HG03469 (cell line): ENCODE data around the gene SLC35C1.
A peak's percentile ranks its signal among the peaks of the same experiment; 100 is the strongest.

Experiments used
- ATAC-seq: cut with Tn5 transposase; IDR thresholded peaks from one replicate; pipeline ENCODE4 v1.9.1; 2021; ENCODE audit warnings: mild to moderate bottlenecking, moderate library complexity, moderate number of reproducible peaks; ENCODE audit not compliant: unreplicated experiment

The SLC35C1 gene

GRCh38 chr11:45843158-45843924 lies 38.4 kb downstream of the SLC35C1 start:
- ATAC-seq, result no peak

GRCh38 chr11:45844822-45845578 lies 40.1 kb downstream of the SLC35C1 start:
- no peak for ATAC-seq

GRCh38 chr11:45846174-45846675 lies 41.3 kb downstream of the SLC35C1 start:
- ATAC-seq, result no peak

- peak; percentile 77 for ATAC-seq
Measured at GRCh38 chr11:45846974-45847910, 42.3 kb downstream of the SLC35C1 start, which contains the start of gene CRY2. TSS of gene CRY2 (plus strand) at chr11:45847475. CDS start at chr11:45847491, 16 bp downstream.

- no peak for ATAC-seq
Measured at GRCh38 chr11:45847911-45848316, 43.0 kb downstream of the SLC35C1 start.

GRCh38 chr11:45848654-45849081 lies 43.7 kb downstream of the SLC35C1 start:
- ATAC-seq, result no peak

GRCh38 chr11:45850446-45850845 lies 45.5 kb downstream of the SLC35C1 start:
- ATAC-seq, result no peak

- no peak for ATAC-seq
Measured at GRCh38 chr11:45851228-45851627, 46.3 kb downstream of the SLC35C1 start.

GRCh38 chr11:45852018-45852711 lies 47.2 kb downstream of the SLC35C1 start:
- no peak for ATAC-seq

- ATAC-seq, result no peak
Measured at GRCh38 chr11:45852712-45853101, 47.8 kb downstream of the SLC35C1 start.

GRCh38 chr11:45853332-45854219 lies 48.6 kb downstream of the SLC35C1 start:
- no peak for ATAC-seq

GRCh38 chr11:45855308-45855707 lies 50.4 kb downstream of the SLC35C1 start:
- no peak for ATAC-seq

GRCh38 chr11:45856044-45856468 lies 51.1 kb downstream of the SLC35C1 start:
- ATAC-seq, result no peak

- ATAC-seq, result no peak
Measured at GRCh38 chr11:45857961-45858474, 53.1 kb downstream of the SLC35C1 start.

- ATAC-seq, result no peak
Measured at GRCh38 chr11:45858751-45859398, 53.9 kb downstream of the SLC35C1 start.

GRCh38 chr11:45859661-45860140 lies 54.8 kb downstream of the SLC35C1 start:
- ATAC-seq, result no peak

GRCh38 chr11:45860348-45860747 lies 55.4 kb downstream of the SLC35C1 start:
- no peak for ATAC-seq
